Measurements from ENCODE around the gene FRK.

DNA sequence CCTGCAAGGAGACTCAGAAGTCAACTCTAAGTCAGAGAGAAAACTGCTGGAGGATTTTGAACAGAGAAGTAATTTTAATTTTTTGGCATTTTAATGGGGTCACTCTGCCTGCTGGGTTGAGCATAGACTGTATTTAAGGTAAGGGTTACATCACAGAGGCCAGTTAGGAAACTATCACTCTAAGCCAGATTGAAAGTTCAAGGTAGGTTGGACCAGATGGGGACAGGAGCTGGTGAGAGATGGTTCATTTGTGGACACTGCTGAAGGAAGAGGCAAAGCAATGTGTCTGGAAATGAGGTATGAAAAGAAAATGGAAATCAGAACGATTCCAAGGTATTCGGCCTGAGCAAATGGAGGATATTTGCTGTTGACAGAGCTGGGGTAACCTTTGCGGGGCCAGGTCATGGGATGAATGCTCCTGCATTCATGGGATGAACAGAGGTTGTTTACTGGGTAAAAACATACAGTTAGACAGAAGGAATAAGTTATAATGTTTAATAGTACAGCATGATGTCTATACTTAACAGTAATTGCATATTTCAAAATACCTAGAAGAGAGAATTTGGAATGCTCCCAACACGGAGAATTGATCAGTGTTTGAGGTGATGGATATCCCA is 26.9 kb downstream of the FRK start:
- TF ChIP-seq, protein P1, sequence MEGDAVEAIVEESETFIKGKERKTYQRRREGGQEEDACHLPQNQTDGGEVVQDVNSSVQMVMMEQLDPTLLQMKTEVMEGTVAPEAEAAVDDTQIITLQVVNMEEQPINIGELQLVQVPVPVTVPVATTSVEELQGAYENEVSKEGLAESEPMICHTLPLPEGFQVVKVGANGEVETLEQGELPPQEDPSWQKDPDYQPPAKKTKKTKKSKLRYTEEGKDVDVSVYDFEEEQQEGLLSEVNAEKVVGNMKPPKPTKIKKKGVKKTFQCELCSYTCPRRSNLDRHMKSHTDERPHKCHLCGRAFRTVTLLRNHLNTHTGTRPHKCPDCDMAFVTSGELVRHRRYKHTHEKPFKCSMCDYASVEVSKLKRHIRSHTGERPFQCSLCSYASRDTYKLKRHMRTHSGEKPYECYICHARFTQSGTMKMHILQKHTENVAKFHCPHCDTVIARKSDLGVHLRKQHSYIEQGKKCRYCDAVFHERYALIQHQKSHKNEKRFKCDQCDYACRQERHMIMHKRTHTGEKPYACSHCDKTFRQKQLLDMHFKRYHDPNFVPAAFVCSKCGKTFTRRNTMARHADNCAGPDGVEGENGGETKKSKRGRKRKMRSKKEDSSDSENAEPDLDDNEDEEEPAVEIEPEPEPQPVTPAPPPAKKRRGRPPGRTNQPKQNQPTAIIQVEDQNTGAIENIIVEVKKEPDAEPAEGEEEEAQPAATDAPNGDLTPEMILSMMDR (IDR thresholded peaks at IDR 0.05) = no peak
- no peak for TF ChIP-seq EP300 (IDR thresholded peaks at IDR 0.05)

Measured in sigmoid colon (tissue), 4 donors.